Measurements from ENCODE around the gene HS6ST2.

DNA sequence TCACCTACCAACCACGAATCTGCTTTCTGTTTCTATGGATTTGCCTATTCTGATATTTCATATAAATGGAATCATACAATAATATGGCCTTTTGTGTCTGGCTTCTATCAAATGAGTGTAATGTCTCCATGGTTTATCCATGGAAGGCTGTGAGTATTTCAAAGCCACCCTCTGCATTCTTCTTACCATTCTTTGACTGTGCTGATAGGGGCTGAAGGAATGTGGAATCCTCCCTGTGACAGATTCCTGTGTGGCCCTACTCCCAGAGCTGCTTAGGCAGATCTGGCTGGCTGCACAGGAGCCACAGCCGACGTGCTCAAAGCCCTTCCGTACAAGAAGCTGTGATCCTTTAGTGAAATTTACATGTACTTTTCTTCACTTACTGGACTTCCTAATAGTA is 163.2 kb downstream of the HS6ST2 start:
- no peak for TF ChIP-seq POLR2AphosphoS5 (IDR thresholded peaks at IDR 0.05; ENCODE audit: low read depth, low read length)
- no peak for TF ChIP-seq REST (IDR thresholded peaks at IDR 0.05; ENCODE audit: insufficient read depth in 1 of 2, low read depth in 2 of 2, low read length in 2 of 2)
- TF ChIP-seq SIN3A (IDR thresholded peaks at IDR 0.05; ENCODE audit: borderline replicate concordance, insufficient read depth, low read length): no peak
- no peak for TF ChIP-seq TAF1 (IDR thresholded peaks at IDR 0.05; ENCODE audit: borderline replicate concordance, insufficient read depth, low read length)

All from PFSK-1 (cell line).